ENCODE results near the gene IL3RA. TPM values are rescaled to one million over a fixed set of nuclear protein-coding genes. Genes with fewer than 3 reads are reported as not detected.
"Not testable (repeated sequence)": the region's sequence is repeated elsewhere in the genome, so short reads cannot be mapped to it uniquely, and the experiment has no call there.

Gene IL3RA
- total RNA-seq, 1 donor from 2014 or later, result 17.5 TPM

DNA sequence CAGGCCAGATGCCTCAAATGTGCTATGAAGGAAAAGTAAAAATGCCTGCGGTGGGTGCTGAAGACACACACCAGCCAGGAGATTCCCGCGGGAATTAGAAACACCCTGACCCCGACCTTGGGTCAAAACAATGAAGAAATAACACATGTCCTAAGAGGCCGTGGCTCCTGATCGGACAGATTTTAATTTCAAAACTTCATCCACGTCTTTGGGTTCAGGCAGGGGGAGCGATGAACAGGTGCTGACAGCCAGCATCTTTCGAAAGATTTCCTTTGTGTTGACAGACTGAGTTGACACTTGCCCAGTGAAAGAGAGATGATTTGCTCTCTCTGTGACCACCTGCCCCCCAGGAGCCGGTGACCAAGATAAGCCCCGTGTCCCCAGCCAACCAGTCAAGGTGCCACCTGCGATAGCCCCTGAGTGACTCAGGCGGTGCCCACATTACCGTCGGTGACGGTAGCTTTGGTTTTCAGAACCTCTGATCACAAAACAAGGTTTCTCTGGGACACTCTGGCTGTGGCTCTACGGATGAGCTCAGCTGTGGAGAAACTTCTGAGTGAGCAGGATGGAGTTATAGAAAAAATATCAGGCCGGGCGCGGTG is 11.0 kb upstream of the IL3RA start:
- intact Hi-C loops (cut with DNase I), result no loop called here
- DNase-seq (ENCODE audit: low spot score) (no peak), ATAC-seq (no peak)

DNA sequence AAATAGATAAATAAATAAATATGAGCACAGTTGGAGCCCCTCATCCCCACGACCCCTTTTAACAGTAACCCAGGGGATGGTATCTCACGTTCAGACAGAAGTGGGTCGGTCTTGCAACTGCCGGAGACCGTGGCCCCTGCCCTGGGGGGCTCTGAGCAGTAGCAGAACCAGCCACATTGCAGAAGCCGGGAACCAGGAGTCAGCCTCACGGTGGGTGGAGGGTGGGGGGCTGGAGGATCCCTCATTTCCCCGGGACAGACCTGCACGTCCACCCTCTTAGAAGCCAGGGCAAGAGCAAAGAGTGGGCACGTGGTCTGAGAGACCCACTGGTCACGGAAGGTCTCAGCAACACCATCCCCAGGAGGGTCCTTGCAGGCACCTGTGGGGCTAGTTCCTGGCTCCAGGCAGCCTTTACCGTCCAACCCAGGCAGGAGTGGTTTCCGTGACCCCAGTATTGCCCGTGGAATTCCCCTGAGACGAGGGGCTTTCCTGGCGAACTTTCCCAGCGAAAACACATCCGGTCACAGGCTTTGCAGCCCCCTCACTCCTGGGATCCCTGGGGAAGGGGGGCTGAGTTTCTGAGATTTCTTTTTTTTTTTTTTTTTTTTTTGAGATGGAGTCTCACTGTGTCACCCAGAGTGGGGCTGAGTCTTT is 8.8 kb upstream of the IL3RA start:
- intact Hi-C loops (cut with DNase I), result no loop called here
- ATAC-seq, result no peak
- no peak for DNase-seq (ENCODE audit: low spot score)

DNA sequence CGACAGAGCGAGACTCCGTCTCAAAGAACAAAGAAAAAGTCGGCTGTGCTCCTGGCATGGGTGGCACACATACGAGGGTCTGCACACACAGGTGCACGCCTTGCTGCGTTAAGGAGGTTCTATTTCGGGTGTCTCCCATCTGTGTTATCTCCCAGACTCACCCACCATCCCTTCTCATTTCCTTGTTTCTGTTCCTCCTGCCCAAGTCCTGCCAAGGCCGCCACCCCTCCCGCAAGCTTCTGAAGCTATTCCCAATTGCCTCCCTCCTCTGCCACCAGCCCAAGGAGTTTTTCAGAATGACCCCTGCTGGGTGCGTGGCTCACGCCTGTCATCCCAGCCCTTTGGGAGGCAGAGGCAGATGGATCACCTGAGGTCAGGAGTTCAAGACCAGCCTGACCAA is 6.0 kb upstream of the IL3RA start:
- no peak for DNase-seq (ENCODE audit: low spot score)
- no peak for ATAC-seq
- intact Hi-C loops (cut with DNase I), result no loop called here

DNA sequence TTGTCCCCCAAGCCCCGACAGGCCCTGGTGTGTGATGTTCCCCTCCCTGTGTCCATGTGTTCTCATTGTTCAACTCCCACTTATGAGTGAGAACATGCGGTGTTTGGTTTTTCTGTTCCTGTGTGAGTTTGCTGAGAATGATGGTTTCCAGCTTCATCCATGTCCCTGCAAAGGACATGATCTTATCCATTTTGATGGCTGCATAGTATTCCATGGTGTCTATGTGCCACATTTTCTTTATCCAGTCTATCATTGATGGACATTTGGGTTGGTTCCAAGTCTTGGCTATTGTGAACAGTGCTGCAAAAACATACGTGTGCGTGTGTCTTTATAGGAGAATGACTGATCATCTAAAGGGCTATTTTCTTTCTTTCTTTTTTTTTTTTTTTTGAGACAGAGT is 4.2 kb upstream of the IL3RA start:
- intact Hi-C loops (cut with DNase I); DNase-seq (ENCODE audit: low spot score); ATAC-seq: not testable (repeated sequence)

DNA sequence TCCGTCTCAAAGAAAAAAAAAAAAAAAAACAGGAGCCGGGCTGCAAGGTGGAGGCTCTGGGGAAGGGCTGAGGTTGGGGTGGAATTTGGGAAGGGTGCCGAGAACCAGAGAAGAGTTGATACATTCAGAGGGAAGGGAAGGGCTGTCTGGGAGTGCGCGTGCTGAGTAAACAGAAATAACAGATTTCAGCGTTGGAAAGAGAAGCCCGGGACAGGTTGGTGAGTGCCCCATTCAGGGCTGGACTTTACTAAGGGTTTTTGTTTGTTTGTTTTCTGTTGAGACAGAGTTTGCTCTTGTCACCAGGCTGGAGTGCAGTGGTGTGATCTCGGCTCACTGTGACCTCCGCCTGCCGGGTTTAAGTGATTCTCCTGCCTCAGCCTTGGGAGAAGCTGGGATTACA is 1.7 kb upstream of the IL3RA start:
- ATAC-seq (peak; percentile 49), DNase-seq (ENCODE audit: low spot score) (no peak)
- intact Hi-C loops (cut with DNase I), result no loop called here

DNA sequence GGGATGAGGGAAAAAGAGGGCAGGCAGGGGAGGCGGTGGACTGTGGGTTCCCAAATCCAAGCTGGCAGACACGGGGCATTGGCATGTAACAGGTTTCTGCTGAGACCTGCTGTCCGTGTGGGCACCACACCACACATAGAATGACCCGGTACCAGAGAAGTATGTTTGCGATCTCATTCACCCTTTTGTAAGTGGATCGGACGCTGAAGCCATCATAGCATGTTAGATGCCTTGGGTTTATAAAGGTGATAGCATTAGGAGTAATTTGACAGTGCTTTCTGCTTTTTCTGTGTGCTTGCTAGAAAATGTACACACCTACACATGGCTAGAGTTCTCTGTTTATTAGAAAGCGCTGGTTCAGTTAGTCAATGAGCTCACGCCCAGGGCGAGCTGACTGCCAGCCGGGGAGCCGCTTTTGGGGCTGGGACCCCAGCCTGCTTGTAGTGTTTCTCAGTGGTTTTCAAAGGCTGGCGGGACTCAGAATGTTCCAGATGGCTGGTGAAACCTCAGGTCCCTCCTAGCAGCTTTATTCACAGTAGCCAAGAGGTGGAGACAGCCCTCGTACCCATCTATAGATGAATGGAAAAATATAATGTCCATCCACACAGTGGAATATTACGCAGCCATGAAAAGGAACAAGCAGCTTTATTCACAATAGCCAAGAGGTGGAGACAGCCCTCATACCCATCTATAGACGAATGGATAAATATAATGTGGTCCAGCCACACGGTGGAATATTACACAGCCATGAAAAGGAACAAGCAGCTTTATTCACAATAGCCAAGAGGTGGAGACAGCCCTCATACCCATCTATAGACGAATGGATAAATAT is 579 bp downstream of the IL3RA start:
- DNase-seq (ENCODE audit: low spot score) (no peak), ATAC-seq (no peak)
- intact Hi-C loops (cut with DNase I), result no loop called here

DNA sequence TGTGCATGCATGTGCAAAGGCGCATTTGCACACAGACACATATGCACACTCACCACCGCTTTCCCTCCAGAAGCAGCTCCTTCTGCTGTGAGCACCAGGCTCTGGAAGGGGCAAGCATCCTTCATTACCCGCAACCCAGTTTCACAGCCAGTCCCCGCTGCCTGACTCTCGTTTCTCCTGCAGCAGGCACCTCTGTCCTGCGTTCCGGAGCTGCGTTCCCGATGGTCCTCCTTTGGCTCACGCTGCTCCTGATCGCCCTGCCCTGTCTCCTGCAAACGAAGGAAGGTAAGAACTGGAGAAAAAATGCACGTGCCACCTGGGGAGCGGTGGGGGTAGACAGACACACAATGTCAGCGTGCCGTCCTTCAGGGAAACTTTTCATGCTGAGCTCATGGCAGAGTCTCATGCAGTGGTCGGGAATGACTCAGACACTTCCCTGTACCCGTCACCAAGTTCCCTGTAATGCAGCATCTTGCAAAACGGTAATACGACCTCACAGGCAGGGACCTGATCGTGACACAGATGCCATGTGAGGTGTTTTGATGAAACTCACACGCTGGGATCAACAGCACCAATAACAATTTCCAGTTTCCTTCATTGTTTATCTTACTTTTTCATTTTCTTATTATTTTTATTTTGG is 5.1 kb downstream of the IL3RA start:
- no peak for DNase-seq (ENCODE audit: low spot score)
- ATAC-seq, result no peak
- intact Hi-C loops (cut with DNase I), result no loop called here

DNA sequence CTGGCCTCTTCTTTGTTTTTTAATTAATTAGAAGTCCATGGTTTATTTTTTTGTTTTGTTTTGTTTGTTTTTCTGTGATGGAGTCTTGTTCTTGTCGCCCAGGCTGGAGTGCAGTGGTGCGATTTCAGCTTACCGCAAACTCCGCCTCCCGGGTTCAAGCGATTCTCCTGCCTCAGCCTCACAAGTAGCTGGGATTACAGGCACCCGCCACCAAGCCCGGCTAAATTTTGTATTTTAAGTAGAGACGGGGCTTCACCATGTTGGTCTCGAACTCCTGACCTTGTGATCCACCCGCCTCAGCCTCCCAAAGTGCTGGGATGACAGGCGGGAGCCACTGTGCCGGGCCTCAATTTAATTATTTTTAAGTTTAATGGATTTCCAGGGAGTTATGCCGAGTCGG is 13.0 kb downstream of the IL3RA start:
- ATAC-seq; intact Hi-C loops (cut with DNase I); DNase-seq (ENCODE audit: low spot score): not testable (repeated sequence)

DNA sequence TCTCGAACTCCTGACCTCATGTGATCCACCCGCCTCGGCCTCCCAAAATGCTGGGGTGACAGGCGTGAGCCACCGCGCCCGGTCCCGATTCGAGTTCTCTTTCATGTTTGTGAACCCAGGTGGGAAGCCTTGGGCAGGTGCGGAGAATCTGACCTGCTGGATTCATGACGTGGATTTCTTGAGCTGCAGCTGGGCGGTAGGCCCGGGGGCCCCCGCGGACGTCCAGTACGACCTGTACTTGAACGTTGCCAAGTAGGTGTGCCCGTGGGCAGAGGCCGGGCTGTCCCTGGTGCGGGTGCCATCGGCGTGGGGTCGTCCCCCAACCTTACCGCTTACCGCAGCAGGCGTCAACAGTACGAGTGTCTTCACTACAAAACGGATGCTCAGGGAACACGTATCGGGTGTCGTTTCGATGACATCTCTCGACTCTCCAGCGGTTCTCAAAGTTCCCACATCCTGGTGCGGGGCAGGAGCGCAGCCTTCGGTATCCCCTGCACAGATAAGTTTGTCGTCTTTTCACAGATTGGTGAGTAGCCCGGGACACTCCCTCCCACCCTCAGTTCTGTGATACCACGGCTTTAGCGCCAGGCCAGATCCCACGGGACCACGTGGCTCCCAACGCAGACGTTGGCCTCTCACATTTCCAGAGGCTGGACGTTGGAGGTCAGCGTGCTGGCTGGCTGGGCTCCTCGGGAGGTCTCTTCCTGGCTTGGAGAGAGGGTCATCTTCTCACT is 15.6 kb downstream of the IL3RA start:
- ATAC-seq (no peak), DNase-seq (ENCODE audit: low spot score) (no peak)
- intact Hi-C loops (cut with DNase I), result no loop called here

DNA sequence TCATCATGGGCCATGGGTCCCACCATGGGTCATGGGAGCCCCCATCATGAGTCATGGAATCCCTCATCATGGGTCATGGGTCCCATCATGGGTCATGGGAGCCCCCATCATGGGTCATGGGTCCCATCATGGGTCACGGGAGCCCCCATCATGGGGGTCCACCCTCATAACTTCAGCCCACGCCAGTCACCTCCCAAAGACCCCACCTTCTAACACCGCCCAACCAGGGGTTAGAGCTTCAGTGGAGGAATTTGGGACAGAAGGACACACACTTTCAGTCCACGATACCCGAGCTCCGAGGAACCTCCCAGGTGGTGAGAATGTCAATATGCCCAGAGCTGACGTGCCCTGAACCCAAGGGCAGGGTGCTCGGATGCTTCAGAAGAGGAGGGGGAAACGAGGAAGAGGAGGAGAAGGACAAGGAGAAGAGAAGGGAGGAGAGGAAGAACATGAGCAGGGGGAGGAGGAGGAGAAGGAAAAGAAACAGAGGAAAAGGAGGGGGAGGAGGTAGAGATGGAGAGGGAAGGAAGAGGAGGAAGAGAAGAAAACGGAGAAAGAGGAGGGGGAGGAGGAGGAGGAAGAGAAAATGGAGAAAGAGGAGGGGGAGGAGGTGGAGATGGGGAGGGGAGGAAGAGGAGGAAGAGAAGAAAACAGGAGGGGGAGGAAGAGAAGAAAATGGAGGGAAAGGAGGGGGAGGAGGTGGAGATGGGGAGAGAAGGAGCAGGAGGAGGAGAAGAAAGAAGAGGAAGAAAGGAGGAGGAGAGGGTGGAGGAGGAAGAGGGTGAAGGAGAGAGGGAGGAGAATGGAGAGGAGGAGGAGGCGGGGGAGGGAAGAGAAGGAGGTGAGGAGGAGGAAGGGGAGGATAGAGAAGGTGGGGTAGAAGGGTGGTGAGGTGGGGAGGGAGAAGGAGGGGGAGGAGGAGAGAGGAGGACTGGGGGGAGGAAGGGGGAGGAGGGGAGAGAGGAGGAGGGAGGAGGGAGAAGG is 17.7 kb downstream of the IL3RA start:
- no peak for DNase-seq (ENCODE audit: low spot score)
- intact Hi-C loops (cut with DNase I), result no loop called here
- ATAC-seq, result no peak

DNA sequence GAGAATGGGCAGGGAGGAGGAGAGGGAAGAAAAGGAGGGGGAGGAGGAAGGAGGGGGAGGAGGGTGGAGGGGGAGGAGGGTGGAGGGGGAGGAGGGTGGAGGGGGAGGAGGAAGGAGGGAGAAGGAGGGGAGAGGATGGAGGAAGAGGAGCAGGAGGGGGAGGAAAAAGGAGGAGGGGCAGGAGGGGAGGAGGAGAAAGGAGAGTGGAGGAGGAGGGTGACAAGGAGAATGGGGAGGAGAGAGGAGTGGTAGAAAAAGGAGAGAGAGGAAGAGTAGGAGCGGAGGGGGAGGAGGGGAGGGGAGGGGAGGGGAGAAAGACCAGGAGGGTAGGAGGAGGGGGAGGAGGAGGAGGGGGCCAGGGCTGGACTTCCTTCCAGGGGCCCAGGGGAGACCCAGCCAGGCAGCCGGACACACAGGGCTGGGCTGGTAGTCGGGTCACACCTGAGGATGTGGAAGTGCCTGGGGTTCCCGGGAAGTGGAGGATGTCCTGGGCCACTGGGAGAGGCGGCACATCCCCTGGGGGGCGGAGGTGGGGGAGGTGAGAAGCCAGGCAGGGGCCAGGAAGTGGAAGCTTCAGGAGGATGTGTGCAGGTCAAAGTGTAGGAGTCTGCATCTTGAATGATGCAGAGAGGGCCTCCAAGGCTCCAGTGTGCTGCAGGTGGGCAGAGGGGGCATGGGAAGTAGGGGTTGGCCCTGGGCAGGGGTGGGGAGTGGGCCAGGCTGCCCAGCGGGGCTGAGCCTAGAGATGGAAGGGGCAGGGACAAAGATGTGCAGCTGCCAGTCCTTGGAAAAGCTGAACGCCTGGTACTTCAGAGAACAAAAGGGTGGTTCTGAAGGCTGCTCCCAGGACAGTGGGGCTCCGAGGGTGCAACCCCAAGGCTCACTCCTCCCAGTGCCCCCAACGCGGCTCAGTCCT is 18.8 kb downstream of the IL3RA start:
- ATAC-seq (peak; percentile 82), DNase-seq (ENCODE audit: low spot score) (no peak)
- intact Hi-C loops (cut with DNase I), result no loop called here

DNA sequence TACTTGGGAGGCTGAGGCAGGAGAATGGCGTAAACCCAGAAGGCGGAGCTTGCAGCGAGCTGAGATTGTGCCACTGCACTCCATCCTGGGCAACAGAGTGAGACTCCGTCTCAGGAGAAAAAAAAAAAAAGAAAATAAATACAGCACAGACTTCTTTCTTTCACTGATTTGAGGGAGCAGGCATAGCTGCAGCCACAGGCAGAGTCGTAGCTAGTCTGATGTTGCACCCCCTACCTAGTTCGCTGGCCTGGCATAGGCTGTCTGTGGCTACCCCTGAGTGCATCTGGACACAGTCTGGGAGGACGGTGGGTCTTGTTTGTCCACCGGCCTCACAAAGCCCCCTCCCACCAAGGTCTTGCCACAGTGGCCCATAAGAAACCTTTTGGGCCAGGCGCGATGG is 21.4 kb downstream of the IL3RA start:
- intact Hi-C loops (cut with DNase I), result no loop called here
- DNase-seq (ENCODE audit: low spot score) (no peak), ATAC-seq (no peak)

DNA sequence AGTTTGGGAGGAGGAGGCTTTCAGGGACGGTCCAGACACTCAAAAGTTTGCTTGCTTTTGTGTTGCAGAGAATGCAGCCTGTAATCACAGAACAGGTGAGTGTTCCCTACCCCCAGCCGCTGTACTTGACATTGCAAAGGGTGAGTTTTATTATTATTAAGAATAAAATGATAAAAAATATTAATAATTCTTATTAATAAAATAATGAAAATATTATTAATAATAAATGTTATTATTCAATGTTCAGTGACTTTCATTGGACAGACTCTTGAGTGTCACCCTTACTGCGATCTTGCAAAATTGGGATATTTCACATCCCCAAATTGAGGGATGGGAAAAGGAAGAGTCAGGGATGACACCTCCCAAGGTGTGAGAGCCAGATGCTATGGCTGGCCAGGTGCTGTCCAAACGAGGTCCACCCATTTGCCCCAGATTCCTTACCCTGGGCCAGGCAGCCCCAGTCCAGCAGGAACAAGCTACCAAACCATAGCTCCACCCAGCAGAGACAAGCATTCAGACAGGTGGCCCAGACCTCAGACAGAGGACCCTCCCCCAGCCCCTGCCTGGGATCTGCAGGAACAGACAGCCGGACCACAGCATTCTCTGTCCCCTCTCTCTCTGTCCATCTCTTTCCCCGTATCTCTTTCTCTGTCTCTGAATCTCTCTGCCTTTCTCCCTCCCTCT is 22.4 kb downstream of the IL3RA start:
- no peak for ATAC-seq
- intact Hi-C loops (cut with DNase I), result no loop called here
- no peak for DNase-seq (ENCODE audit: low spot score)

DNA sequence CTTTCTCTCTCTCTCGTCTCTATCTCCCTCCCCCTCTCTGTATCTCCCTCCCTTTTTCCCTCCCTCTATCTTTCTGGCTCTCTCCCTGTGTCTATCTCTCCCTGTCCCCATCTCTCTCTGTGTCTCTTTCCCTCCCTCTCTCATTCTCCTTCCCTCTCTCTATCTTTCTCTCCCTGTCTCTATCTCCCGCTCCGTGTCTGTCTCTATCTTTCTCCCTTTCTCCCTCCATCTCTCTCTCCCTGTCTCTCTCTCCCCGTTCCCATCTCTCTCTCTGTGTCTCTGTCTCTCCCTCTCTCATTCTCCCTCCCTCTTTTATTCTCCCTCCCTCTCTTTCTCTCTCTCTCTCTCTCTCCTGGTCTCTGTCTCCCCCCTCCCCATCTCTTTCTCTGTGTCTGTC is 22.9 kb downstream of the IL3RA start:
- DNase-seq (ENCODE audit: low spot score), result no peak
- no peak for ATAC-seq
- intact Hi-C loops (cut with DNase I), result no loop called here

DNA sequence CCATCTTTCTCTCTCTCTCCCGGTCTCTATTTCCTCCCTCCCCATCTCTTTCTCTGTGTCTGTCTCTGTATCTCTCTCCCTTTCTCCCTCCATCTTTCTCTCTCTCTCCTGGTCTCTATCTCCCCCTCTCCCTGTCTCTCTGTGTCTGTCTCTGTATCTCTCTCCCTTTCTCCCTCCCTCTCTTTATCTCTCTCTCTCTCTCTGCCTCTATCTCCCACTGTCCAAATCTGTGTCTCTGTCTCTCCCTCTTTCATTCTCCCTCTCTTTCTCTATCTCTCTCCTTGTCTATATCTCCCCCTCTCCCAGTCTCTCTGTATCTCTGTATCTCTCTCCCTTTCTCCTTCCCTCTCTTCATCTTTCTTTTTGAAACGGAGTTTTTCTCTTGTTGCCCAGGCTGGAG is 23.6 kb downstream of the IL3RA start:
- intact Hi-C loops (cut with DNase I), result no loop called here
- DNase-seq (ENCODE audit: low spot score) (no peak), ATAC-seq (no peak)

DNA sequence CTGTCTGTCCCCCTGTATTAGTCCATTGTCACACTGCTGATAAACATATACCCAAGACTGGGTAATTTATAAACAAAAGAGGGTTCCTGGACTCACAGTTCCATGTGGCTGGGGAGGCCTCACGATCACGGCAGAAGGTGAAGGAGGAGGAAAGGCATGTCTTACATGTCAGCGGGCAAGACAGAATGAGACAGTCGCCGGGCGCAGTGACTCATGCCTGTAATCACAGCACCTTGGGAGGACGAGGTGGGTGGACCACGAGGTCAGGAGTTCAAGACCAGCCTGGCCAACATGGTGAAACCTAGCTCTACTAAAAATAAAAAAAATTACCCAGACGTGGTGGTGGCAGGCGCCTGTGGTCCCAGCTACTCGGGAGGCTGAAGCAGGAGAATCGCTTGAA is 24.7 kb downstream of the IL3RA start:
- no peak for ATAC-seq
- no peak for DNase-seq (ENCODE audit: low spot score)
- intact Hi-C loops (cut with DNase I), result no loop called here

DNA sequence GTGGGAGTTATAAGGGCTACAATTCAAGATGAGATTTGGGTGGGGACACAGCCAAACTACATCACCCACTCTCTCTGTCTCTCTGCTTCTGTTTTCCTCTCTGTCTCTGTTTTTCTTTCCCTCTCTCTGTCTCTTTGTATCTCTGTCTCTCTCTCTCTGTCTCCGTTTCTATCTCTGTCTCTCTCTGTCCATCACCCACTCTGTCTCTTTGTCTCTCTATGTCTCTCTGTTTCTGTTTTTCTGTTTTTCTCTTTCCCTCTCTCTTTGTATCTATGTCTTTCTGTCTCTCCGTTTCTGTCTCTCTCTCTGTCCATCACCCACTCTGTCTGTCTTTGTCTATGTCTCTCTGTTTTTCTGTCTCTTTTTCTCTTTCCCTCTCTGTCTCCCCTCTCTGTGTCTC is 25.3 kb downstream of the IL3RA start:
- intact Hi-C loops (cut with DNase I), result no loop called here
- DNase-seq (ENCODE audit: low spot score) (no peak), ATAC-seq (no peak)

Data from sciatic nerve (tissue), 2 donors.